HepG2 (cell line): Measurements from ENCODE around the gene PLXNC1.

ENCODE experiments used
- CC2D1A ChIP-seq: sonication (generic); formaldehyde crosslinking; IDR thresholded peaks from 2 replicates; pipeline ENCODE4 v1.8.1; 2023; ENCODE audit warnings: mild to moderate bottlenecking, missing genetic modification reagents
- NFRKB ChIP-seq: fragments of 450-650 bp; IDR thresholded peaks from 2 replicates; pipeline ENCODE4 v1.6.1; 2017

- no peak for TF ChIP-seq CC2D1A (CRISPR knock-in tag)
- no peak for TF ChIP-seq NFRKB
These were observed 48.7 kb upstream of the PLXNC1 start for GRCh38 chr12:94099632-94100031.
